ENCODE results near the gene NPLOC4. TPM values are rescaled to one million over a fixed set of nuclear protein-coding genes. Genes with fewer than 3 reads are reported as not detected.

The NPLOC4 gene
- total and polyA plus RNA-seq, 2 of the 8 experiments (the other 6 are each of a cell fraction or from before 2014, with no cell fraction given): 70.7 to 92.7 TPM

DNA sequence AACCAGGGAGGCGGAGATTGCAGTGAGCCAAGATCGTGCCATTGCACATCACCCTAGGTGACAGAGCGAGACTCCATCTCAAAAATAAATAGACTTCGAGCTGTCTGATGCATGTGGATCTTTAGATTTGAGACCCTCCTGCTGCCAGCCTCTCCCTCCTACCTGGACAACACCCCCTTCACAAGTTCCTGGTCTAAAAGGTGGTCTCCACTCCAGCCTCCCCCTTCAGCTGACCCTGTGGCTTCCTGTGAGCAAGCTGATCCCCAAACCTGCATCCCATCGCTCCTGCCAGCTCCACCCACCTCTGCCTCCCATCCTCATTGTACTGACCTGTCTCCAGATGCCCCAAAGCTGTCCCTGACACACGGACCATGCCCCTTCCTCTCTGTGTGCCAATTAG lies 57.6 kb downstream of the NPLOC4 start:
- Histone ChIP-seq H3K14ac (ENCODE audit: insufficient read length) (no peak overlapping the region), H4K8ac (ENCODE audit: extremely low read depth, insufficient read depth, low read length) (no peak overlapping the region), H2AFZ (ENCODE audit: low read length) (no peak overlapping the region), H2BK5ac (ENCODE audit: low read depth, low read length) (peak overlapping the region; percentile 52; the same call in 1 of the 2 replicates), H3K36me3 (ENCODE audit: control insufficient read depth in 2 of 4, insufficient read depth in 4 of 4, low read length in 3 of 4) (peaks cover 6 to 17% (median 13%) of the 10 kb centered on the region in 4 experiments), H3K23me2 (ENCODE audit: low read depth, low read length) (no peaks in the 10 kb centered on the region), H3K27me3 (replicated peaks in 1 of 4; ENCODE audit: control insufficient read depth in 3 of 4, extremely low read depth in 1 of 4, insufficient read depth in 3 of 4, low read length in 3 of 4) (no peaks in the 10 kb centered on the region), H3K4me1 (replicated peaks in 1 of 4; ENCODE audit: control insufficient read depth in 3 of 4, insufficient read depth in 4 of 4, low read length in 3 of 4) (no peaks in the 10 kb centered on the region), H2BK12ac (ENCODE audit: low read depth, low read length) (no peak overlapping the region), H2AK5ac (ENCODE audit: low read depth, low read length) (no peak overlapping the region), H3K4me3 (ENCODE audit: extremely low read depth in 1 of 4, insufficient read depth in 2 of 4, low read depth in 3 of 4, low read length in 4 of 4) (no peak overlapping the region), H3K4ac (replicated peaks; ENCODE audit: insufficient read length, low read depth, low read length) (no peak overlapping the region), H3K18ac (ENCODE audit: extremely low read depth, low read length) (no peak overlapping the region), H4K5ac (ENCODE audit: insufficient read length, low read depth, low read length) (no peak overlapping the region), H2BK120ac (replicated peaks; ENCODE audit: low read depth, low read length) (no peak overlapping the region), H3K9me3 (ENCODE audit: insufficient read depth in 2 of 2, low read depth in 1 of 2, low read length in 1 of 2) (no peaks in the 10 kb centered on the region), H3K79me2 (ENCODE audit: control insufficient read depth in 1 of 2, insufficient read depth in 2 of 2, low read length in 2 of 2) (0 out of 4 replicates have a peak, but pooled peaks cover 0 to 2% of the 10 kb centered on the region in 2 experiments), H3K23ac (ENCODE audit: insufficient read length) (no peak overlapping the region), H2BK20ac (ENCODE audit: low read length) (no peak overlapping the region), H3K79me1 (ENCODE audit: low read depth, low read length) (peaks cover 6% of the 10 kb centered on the region), H3K56ac (replicated peaks; ENCODE audit: insufficient read length, low read depth, low read length) (no peak overlapping the region), H3K27ac (ENCODE audit: low read depth, low read length) (no peak overlapping the region), H3K4me2 (ENCODE audit: insufficient read depth in 1 of 2, low read depth in 2 of 2, low read length in 2 of 2) (no peak overlapping the region), H4K91ac (replicated peaks; ENCODE audit: insufficient read length, low read length) (no peak overlapping the region), H3K9ac (replicated peaks in 1 of 4; ENCODE audit: extremely low read depth in 1 of 4, low read depth in 3 of 4, low read length in 3 of 4) (0 out of 7 replicates have a peak overlapping the region, but pooled peaks of 1 of the 4 experiments have one; percentile 18), H4K20me1 (replicated peaks in 1 of 2; ENCODE audit: control insufficient read depth in 1 of 2, insufficient read depth in 2 of 2, low read length in 2 of 2) (peaks cover 11 to 12% of the 10 kb centered on the region in 2 experiments), H2BK15ac (ENCODE audit: low read length) (no peak overlapping the region)
- ChIA-PET POLR2A (ENCODE audit: partially characterized antibody) (interaction anchor here (0.9 to 2.2 kb wide), 8 partner anchors 10 to 43 kb away, joined by 3 to 9 read pairs (median 4); partner anchors contain the start of gene FAAP100), CTCF (ENCODE audit: partially characterized antibody) (interaction anchor here (0.8 to 5.1 kb wide), 4 partner anchors 22 to 324 kb away, joined by 3 to 31 read pairs (median 3); no protein-coding TSS in a partner anchor)
- DNase-seq (ENCODE audit: low read depth in 1 of 2, low spot score in 2 of 2): no peak
- 96% methylated on average over 6 of the region's 6 CpGs; no CpG with 5 or more reads in 1 of the 2 experiments for WGBS, 2 experiments (ENCODE audit: extremely low coverage in 1 of 2, insufficient coverage in 1 of 2, insufficient read length in 1 of 2, insufficient replicate concordance in 2 of 2, low coverage in 1 of 2, low lambda C conversion rate in 2 of 2, missing lambda C conversion rate in 1 of 2)
- no peak for FAIRE-seq
- TF ChIP-seq FOSL1 (IDR thresholded peaks at IDR 0.05; ENCODE audit: insufficient read depth, low read depth, low read length) (no peak), ZNF274 (IDR thresholded peaks at IDR 0.05; ENCODE audit: borderline replicate concordance, extremely low read depth, low read length) (no peak), NANOG (IDR thresholded peaks at IDR 0.05; ENCODE audit: insufficient read depth, low read depth, low read length, poor library complexity, severe bottlenecking) (no peak), KDM1A (IDR thresholded peaks at IDR 0.05; ENCODE audit: borderline replicate concordance, low read length) (no peak), SIX5 (IDR thresholded peaks at IDR 0.05; ENCODE audit: low read depth, low read length) (no peak)

All from H1 (cell line).